CD4-positive, alpha-beta T cell treated with Interleukin-12 subunit alpha and Interleukin-12 subunit beta, for 1 hour (primary cell): ENCODE results near the gene DOP1A.

Source experiments
- DNase-seq: peaks from one replicate; pipeline ENCODE4 v3.0.0-alpha.2; 2020

The DOP1A gene

DNA sequence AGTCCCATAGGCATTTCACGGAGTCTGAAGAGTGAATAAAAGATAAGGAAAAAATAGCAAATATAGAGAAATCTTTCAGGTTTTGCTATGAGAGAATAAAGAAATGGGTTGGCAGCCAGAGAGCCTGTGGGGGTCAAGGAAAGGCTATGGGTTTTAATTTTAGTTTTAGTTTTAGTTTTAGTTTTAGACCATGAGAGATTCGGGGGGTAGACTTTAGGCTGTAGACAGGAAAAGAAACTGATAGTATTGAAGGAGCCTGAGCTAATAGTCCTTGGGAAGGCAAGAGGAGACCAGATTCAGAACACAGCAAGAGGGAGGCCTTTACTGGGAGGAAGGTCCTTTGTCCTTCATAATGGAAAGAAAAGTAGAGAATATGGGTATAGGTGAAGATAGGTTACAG lies 19.3 kb downstream of the DOP1A start:
- no peak for DNase-seq

DNA sequence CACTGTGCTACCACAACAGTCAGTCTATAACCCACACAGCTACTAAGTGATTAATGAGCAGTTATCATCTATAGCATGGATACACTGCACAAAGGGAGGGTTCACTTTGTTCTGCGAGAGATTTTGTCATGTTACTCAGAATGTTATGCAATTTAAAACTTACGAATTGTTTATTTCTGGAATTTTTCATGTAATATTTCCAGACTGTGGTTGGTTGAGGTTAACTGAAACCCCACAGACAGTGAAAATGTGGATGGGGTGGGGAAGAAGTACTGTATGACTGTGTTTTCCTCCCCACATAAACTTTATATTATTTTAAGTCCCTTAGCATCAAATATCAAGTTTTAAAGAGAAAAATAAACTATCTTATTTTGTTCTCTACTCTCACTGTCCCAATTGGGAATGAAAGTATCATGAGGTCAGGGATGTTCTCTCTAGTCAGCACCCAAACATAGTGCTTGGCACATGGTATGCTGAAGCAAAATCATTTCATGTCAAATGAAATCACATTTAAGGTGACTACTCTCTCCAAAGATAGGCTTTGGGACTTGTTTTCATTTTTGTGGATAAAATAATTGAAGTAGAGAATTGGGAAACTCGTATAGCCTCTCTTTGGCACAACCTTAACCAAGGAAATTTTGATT lies 25.4 kb downstream of the DOP1A start:
- no peak for DNase-seq

DNA sequence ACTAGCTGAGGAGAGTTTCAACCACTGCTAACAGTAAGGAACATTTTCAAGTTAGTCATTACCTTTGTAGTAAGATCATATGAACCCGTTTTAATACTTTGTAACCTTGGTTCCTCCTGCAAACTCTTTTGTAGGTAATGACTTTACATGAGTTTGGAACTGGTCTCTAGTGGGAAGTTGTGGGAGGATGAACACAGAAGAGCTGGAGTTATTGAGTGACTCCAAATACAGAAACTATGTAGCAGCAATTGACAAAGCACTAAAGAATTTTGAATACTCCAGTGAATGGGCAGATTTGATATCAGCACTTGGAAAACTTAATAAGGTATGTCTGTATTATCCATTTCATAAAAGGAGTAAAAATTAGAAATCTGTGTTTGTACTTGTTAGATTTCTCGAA lies 29.3 kb downstream of the DOP1A start:
- DNase-seq, result no peak

DNA sequence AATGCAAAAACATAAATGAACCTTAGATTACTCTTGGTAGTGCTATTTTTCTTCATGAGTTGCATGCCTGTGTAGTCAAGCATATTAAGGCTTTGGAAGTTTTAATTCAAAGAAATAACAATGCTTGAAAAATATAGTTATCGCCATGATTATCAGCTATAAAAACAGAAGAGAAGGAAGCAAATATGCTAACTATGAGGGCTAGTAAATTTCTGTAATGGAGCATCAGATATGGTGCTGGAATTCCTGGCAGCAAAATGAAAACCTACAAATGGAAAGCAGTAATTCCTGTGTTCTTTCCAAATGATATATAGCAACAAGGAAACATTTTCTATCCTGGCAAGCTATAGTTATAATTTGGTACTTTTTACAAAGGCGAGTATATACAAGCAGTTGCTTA lies 29.7 kb downstream of the DOP1A start:
- DNase-seq, result no peak

DNA sequence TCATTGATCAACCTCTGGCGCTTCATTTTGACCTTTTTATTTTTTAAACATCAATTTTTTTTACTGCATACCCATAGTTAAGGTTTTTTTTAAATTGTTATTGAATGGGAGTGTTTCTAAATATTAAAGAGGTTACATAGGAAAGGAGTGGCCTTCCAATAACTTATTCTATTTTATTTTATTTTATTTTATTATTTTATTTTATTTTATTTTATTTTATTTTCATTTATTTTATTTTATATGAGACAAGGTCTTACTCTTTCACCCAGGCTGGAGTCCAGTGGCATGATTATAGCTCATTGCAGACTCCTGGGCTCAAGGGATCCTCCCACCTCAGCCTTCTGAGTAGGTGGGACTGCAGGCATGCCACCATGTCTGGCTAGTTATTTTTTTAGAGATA lies 30.2 kb downstream of the DOP1A start:
- no peak for DNase-seq

DNA sequence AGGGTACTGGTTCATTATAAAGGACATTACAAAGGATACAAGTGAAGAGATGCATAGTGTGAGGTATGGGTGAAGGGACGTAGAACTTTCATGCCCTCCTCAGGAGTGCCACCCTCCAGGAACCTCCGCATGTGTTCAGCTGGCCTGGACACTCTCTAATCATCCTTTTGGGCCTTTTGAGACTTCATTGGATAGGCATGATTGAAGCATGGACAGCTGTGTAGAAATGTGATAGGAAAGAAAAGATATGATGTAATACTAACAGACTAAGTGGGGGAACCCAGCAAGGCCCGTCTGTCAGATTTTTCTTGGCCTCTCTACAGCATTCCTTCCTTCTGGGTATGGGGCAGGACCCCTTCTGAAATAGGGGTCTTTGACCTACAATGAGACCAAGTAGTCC lies 31.1 kb downstream of the DOP1A start:
- no peak for DNase-seq

DNA sequence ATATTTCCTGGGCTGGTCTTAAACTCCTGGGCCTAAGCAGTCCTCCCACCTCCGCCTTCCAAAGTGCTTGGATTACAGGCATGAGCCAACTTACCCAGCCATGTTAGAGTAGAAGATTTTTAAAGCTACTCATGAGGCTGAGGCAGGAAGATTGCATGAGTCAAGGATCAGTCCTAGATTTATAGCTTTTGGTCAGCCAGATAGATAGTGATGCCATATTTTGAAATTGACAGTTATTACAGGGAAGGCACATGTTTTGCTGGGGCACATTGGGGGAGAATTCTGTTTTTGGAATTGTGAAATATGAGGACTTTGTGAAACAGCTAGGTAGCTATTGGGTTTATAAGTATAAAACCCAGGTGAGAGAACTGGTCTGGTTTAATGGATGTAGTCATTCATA lies 40.9 kb downstream of the DOP1A start:
- DNase-seq, result no peak

DNA sequence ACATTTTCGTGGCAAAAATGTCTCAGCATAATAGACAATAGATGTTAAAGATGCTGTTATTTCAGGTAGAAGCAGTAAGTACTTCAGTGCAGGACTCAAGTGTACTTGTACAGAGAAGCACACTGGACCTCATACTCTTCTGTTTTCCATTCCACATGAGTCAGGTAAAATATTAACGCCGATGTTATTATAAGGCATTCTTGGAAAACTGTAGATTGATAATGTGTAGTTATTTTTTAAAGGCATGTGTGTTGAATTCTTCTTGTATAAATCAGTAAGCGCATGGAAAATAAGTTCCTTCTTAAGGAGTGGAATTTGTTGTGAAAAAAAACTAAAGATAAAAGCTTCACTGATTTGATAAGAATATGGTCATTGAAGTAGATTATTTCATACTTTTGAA lies 45.8 kb downstream of the DOP1A start:
- no peak for DNase-seq

DNA sequence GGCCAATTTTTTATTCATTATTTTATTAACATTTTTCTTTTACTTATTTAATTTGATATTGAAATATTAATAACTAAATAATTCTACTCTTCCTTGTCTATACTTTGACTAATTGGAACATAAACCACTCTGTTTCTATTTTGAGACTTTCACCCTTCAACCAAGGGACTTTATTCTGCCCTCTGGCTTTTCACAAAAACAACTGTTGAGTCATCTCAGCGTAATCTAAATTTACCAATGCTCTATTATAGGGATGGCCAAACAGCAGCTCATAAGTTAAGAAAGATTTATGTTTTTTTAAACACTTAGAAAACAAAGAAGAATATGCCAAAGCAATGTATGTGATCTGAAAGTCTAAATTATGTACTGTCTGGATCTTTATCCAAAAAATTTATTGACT lies 46.7 kb downstream of the DOP1A start:
- no peak for DNase-seq

DNA sequence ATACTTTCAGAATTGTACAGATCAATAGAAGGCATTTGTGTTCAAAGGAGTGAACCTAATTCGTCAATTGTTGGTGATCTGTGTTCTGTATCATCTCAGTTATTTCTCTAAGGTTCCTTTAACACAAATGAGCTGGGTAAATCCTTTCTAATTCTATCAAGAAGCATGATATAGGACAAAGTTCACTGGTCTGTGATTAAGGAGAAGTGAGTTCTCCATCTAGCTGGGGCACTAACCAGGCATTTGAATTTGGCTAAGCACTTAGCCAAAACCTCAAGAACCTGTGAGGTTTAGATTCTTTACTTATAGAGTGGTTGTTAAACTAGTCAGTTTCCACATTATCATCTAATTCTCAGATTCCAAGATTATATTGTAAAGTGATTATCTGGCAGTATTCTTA lies 50.3 kb downstream of the DOP1A start:
- DNase-seq, result no peak

DNA sequence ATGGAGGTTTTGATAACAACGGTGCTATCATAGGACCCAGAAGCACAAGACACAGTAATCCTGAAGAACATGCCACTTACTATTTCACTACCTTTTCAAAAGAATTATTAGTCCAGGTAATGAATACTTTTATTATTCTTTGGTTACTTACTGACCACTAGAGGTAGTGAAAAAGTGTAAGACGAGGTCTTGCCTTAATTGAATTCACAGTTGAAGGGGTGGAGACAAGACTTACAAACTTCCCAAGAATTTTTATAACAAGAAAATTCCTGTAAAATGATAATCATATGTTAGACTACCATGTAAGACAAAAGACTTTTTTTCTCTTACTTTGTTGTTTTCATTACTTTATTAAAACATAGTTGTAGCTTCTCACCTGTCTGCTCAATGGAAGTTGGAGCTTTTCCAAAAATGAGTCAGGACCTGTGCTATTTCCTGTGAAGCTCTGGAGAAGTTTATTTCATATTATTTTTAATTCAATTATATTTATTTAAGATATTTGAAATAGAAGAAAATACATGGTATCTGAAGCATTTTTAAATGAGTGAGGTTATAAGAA lies 52.4 kb downstream of the DOP1A start:
- DNase-seq, result no peak

DNA sequence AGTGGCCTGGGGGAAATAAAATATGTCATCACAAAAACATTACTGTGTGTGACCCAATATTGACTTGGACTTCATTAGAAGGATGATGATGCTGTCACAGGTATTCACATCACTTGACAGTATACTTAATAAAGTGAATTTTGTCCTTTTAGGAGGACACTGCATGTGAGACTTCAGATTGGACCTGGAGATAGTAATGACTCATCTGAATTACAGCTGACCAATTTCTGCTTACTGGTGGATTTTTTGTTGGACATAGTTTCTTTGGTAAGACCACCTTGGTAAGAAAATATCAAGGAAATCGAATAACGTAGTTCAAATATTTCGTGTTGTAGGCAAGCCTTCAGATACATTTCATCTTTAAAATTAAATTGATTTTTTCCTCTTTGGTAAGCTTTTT lies 57.1 kb downstream of the DOP1A start:
- DNase-seq, result no peak

DNA sequence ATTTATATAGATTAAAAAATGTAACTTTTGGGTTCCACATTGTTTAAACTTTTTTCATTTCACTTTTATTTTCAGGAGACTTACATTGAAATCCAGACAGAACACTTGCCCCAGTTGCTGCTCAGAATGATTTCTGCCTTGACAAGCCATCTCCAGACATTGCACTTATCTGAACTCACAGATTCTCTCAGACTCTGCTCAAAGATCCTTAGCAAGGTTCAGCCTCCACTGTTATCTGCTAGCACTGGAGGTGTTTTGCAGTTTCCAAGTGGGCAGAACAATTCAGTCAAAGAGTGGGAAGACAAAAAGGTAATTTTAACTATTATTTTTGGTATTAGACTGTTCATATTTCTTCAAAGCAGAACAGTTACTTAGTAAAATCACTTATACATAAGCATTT lies 58.0 kb downstream of the DOP1A start:
- no peak for DNase-seq

DNA sequence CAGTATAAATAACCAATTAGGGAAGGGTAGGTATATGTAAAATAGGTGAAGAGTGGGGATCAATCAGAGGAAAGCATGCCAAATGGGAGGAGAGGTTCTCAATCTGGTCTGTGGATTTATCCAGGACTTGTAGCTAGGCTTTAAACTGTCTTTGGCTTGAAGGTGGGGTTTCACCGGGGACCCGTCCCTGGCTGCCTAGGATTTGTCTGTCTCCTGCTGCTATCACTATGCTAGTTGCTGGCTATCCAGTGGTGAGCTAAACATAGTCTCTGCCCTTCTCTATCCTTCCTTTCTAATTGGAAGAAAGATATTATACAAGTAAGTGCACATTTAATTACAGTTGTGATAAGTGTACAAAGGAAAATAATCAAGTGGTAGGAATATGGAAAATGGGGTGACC lies 58.8 kb downstream of the DOP1A start:
- no peak for DNase-seq

DNA sequence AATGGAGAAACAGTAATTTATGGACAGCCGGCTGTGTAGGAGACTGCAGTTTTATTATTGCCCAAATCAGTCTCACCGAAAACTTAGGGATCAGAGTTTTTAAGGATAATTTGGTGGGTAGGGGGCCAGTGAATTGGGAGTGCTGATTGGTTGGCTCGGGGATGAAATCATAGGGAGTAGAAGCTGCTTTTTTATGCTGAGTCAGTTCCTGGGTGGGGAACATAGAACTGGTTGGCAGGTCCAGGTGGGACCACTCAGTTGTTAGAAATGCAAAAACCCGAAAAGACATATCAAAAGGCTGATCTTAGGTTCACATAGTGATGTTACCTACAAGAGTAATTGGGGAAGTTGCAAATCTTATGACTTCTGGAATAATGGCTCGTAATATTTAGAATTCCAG lies 59.3 kb downstream of the DOP1A start:
- DNase-seq, result no peak

DNA sequence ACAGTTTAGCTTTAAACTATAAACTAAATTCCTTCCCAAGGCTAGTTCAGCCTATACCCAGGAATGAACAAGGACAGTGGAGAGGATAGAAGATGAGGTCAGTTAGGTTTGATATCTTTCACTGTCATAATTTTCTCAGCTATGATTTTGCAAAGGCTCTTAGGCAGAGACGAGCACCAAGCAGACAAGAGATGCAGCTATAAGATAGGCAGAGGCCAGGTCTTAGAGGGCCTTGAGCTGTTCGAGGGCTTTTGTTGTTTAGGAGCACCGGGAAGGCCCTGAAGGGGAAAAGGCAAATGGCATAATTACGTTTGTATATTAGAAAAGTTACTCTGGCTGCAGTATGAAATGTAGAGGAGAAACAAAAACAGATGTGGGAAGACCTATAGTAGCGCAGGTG lies 59.8 kb downstream of the DOP1A start:
- DNase-seq, result no peak

DNA sequence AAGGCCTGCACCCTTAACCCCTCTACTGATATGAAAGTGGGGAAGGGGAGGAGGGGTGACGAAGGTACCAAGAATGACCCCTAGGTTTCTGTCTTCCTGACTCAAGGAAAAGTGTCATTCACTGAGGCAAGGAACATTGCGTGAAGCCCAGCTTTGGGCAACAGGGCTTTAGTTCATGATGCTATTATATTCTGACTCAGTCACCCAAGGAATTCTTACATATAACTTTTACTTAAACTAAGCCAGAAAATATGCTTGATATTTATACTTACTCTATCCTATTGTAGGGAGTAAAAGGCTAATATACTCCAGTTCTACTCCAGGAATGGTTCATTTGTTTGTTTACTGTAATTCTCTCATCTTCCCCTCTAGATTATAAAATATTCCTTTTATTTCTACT lies 60.5 kb downstream of the DOP1A start:
- no peak for DNase-seq

DNA sequence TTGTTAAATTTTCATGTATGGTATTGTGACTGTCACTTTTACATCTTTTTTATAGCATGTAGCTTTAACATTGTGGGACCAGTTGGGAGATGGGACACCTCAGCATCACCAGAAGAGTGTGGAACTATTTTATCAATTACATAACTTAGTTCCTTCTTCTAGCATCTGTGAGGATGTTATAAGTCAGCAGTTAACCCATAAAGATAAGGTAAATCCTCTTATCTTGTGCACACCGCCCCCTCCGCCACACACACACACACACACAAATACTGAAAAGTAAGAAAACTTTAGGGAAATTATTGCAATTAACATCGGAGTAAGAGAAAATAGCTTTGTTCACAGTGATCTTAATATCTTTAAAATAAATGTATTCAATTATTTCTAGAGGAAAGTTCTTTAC lies 64.7 kb downstream of the DOP1A start:
- no peak for DNase-seq

DNA sequence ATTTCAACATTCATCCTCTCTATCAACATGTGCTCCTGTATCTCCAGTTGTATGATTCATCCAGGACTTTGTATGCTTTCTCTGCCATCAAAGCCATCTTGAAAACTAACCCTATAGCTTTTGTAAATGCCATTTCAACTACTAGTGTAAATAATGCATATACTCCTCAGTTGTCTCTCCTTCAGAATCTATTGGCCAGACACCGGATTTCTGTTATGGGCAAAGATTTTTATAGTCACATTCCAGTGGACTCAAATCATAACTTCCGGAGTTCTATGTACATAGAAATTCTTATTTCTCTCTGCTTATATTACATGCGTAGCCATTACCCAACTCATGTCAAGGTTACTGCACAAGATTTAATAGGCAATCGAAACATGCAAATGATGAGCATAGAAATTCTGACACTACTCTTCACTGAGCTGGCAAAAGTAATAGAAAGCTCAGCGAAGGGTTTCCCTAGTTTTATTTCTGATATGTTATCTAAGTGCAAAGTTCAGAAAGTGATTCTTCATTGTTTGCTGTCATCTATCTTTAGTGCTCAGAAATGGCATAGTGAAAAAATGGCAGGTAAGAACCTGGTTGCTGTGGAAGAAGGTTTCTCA lies 70.7 kb downstream of the DOP1A start:
- DNase-seq, result no peak

DNA sequence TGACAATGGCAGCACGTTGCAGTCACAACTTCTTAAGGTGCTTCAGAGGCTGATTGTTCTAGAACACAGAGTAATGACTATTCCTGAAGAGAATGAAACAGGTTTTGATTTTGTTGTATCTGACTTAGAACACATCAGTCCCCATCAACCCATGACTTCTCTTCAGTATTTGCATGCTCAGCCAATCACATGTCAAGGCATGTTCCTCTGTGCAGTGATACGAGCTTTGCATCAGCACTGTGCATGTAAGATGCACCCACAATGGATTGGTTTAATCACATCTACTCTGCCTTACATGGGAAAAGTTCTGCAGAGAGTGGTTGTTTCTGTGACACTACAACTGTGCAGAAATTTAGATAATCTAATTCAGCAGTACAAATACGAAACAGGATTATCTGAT lies 71.3 kb downstream of the DOP1A start:
- no peak for DNase-seq

DNA sequence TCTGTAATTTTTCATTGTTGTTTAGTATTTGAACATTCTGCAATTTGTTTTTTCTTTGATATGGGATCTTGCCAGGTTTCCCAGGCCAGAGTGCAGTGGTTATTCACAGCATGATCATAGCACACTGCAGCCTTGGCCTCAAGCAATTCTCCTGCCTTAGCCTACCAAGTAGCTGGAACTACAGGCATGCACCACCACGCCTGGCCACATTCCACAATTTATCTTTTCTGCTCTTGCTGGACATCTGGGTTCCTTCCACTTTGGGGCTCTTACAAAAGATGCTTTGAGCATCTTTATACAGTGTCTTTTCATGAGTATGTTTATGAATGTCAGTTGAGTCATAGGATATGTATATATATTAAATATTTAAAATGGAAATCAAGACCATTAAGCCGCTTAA lies 83.6 kb downstream of the DOP1A start:
- no peak for DNase-seq

DNA sequence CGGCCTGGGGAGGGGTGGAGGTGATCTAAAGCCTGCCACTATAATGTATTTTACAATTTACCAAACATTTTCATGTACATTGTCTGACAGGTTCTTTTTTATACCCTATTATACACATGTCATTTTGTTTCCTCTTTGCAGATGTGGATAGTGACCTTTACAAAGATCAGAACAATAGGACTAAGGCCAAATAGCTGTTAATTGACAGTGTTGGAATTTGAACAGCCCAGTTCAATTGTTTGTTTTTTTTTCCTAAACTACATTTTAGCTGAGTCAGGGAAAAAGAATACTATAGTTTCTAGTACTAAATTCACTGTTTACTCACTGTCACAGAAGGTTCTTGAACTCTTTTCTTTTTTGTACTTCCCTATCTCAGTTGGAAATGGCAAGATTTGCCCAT lies 85.4 kb downstream of the DOP1A start:
- no peak for DNase-seq

DNA sequence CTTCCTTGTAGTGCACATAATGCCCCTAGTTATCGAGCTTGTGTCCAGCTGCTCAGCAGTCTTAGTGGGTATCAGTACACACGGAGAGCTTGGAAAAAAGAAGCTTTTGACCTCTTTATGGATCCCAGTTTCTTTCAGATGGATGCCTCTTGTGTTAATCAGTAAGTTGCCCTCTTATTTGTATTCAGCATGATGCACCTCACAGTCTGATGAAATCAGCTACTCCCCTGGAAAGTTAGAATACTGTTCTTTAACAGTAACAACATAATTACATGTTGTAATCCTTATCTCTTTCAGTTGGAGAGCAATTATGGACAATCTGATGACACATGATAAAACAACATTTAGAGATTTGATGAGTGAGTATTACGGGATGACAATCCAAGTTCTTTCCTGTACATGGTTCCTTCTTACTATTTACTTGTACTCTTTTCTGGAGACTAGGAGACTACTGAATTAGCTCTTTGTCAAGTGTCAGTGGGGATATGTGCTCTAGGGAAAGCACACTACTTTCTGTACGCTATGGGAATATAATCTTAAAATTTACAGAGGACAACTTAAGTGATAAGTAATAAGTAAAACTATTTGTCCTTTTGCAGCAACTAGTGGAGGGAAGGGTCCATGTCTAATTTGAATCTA lies 86.5 kb downstream of the DOP1A start:
- DNase-seq, result no peak

DNA sequence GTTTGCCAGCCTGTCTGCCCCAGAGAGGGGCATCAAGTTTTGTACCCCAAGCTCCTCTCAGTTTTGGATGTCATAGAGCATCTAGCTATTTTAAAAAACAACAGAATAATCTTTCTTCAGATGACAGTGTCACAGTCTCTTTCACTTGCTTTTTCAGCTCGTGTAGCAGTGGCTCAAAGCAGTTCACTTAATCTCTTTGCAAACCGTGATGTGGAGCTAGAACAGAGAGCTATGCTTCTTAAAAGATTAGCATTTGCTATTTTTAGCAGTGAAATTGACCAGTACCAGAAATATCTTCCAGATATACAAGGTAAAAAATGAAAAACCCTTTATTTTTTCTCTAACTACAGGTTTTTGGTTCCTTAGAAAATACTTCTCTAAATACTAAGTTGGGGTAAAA lies 88.3 kb downstream of the DOP1A start:
- no peak for DNase-seq

DNA sequence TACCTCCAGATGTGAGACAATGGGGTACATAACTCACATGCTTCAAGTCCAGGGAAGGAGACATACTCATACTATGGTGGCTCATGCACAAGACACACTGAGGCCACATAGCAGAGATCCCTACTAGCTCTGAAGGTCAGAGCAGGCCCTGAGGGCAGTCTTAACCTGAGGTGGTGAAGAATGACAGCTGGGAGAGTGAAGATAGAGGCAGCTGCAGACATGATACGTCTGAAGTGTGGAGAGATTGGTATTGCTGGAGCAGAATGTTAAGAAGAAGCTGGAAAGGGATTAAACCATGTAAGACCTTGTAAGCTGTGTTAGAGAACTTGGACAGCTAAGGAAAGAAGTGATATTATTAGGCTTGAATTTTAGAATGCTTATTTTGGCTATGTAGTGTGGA lies 92.7 kb downstream of the DOP1A start:
- no peak for DNase-seq
